Mesendoderm (in vitro differentiated cells): Measurements from ENCODE around the gene COA1.

Experiments used
- DNase-seq: peaks from one replicate; pipeline ENCODE4 v3.0.0; 2013
- H2AK5ac ChIP-seq: 2 replicates; pipeline ENCODE4 v1.6.1; 2013; ENCODE audit warnings: low read length, inconsistent platforms
- H2BK120ac ChIP-seq: 2 replicates; pipeline ENCODE4 v1.6.1; 2013; ENCODE audit warnings: low read depth, mild to moderate bottlenecking, low read length, moderate library complexity, mixed read lengths
- H2BK15ac ChIP-seq: replicated peaks from 2 replicates; pipeline ENCODE4 v1.6.1; 2013; ENCODE audit warnings: low read depth, mild to moderate bottlenecking, moderate library complexity
- H2BK5ac ChIP-seq: 2 replicates; pipeline ENCODE4 v1.6.1; 2013; ENCODE audit warnings: low read length, inconsistent platforms
- H3K18ac ChIP-seq: 2 replicates; pipeline ENCODE4 v1.6.1; 2013; ENCODE audit warnings: mild to moderate bottlenecking, low read length, mixed read lengths
- H3K23ac ChIP-seq: one replicate; pipeline ENCODE4 v1.6.1; 2013; ENCODE audit warnings: low read length
- H3K27ac ChIP-seq: 2 replicates; pipeline ENCODE4 v1.5.1; 2013; ENCODE audit warnings: low read depth, mild to moderate bottlenecking, inconsistent platforms, low read length, moderate library complexity
- H3K27me3 ChIP-seq: 2 replicates; pipeline ENCODE4 v1.6.1; 2013; ENCODE audit warnings: low read length, control low read depth, mild to moderate bottlenecking, inconsistent platforms; ENCODE audit not compliant: insufficient read depth, poor library complexity
- H3K36me3 ChIP-seq: 2 replicates; pipeline ENCODE4 v1.6.1; 2013; ENCODE audit warnings: low read length, inconsistent platforms; ENCODE audit not compliant: control insufficient read depth, insufficient read depth
- H3K4ac ChIP-seq: one replicate; pipeline ENCODE4 v1.6.1; 2013; ENCODE audit warnings: low read depth, mild to moderate bottlenecking, low read length, moderate library complexity
- H3K4me1 ChIP-seq: 2 replicates; pipeline ENCODE4 v1.6.1; 2013; ENCODE audit warnings: low read depth, low read length, inconsistent platforms; ENCODE audit not compliant: control insufficient read depth
- H3K4me2 ChIP-seq: 2 replicates; pipeline ENCODE4 v1.6.1; 2013; ENCODE audit warnings: low read length
- H3K4me3 ChIP-seq: 2 replicates; pipeline ENCODE4 v1.5.1; 2013; ENCODE audit warnings: mild to moderate bottlenecking, low read length
- H3K56ac ChIP-seq: one replicate; pipeline ENCODE4 v1.6.1; 2013; ENCODE audit warnings: low read length
- H3K79me1 ChIP-seq: 2 replicates; pipeline ENCODE4 v1.6.1; 2013; ENCODE audit warnings: low read length, inconsistent platforms
- H3K79me2 ChIP-seq: 2 replicates; pipeline ENCODE4 v1.6.1; 2013; ENCODE audit warnings: mild to moderate bottlenecking, low read length; ENCODE audit not compliant: control insufficient read depth, insufficient read depth
- H3K9ac ChIP-seq: 2 replicates; pipeline ENCODE4 v1.6.1; 2013; ENCODE audit warnings: low read length, inconsistent platforms
- H4K5ac ChIP-seq: one replicate; pipeline ENCODE4 v1.6.1; 2013; ENCODE audit warnings: low read length
- H4K8ac ChIP-seq: one replicate; pipeline ENCODE4 v1.6.1; 2013; ENCODE audit warnings: low read depth, mild to moderate bottlenecking, control low read depth, low read length, moderate library complexity
- WGBS: extraction: QIAGEN DNeasy Blood & Tissue Kit; methylation state at CpG from one replicate; pipeline ENCODE4 v1.1.7; 2013; ENCODE audit warnings: low lambda C conversion rate, missing lambda C conversion rate; ENCODE audit not compliant: insufficient coverage; ENCODE audit errors: extremely low coverage; 5-methylcytosine and 5-hydroxymethylcytosine counted together

The COA1 gene

DNA sequence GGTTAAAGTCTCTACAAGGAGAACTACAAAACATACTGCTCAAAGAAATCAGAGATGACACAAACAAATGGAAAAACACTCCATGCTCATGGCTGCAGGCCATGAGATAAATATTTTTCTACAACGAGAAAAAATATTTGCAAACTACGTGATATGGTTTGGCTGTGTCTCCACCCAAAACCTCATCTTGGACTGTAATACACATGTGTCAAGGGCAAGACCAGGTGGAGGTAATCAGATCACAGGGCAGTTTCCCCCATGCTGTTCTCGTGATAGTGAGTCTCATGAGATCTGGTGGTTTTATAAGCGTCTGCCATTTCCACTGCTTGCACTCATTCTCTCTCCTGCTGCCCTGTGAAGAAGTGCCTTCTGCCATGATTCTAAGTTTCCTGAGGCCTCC lies 57.8 kb downstream of the COA1 start:
- H3K79me1 ChIP-seq = peaks cover 8% of the 10 kb centered on the region
- H3K23ac ChIP-seq = no peak overlapping the region
- no CpG with 5 or more reads among the region's 4 CpGs for WGBS

GRCh38 chr7:43669286-43670081 lies 59.8 kb downstream of the COA1 start:
- Histone ChIP-seq H4K5ac (no peak overlapping the region), H3K4ac (no peak overlapping the region), H3K79me2 (peaks cover 37% of the 10 kb centered on the region), H3K4me1 (no peaks in the 10 kb centered on the region), H2BK15ac (no peak overlapping the region), H2BK5ac (no peak overlapping the region), H3K79me1 (peaks cover 10% of the 10 kb centered on the region), H3K36me3 (no peaks in the 10 kb centered on the region), H2BK120ac (no peak overlapping the region), H3K4me3 (no peak overlapping the region), H3K4me2 (no peak overlapping the region), H3K56ac (no peak overlapping the region), H3K23ac (no peak overlapping the region), H3K9ac (no peak overlapping the region), H3K27me3 (no peaks in the 10 kb centered on the region), H4K8ac (no peak overlapping the region), H3K27ac (no peak overlapping the region), H3K18ac (no peak overlapping the region), H2AK5ac (no peak overlapping the region)
- no CpG with 5 or more reads among the region's 15 CpGs for WGBS
- peak; percentile 85 for DNase-seq

More for the DNA sequence above, 57.8 kb downstream of the COA1 start:
- Histone ChIP-seq H3K27me3 (no peaks in the 10 kb centered on the region), H2BK15ac (no peak overlapping the region), H3K4me3 (no peak overlapping the region), H2AK5ac (no peak overlapping the region), H3K56ac (no peak overlapping the region), H2BK120ac (no peak overlapping the region), H2BK5ac (no peak overlapping the region), H4K8ac (no peak overlapping the region), H3K36me3 (no peaks in the 10 kb centered on the region), H3K79me2 (peaks cover 36% of the 10 kb centered on the region), H3K9ac (no peak overlapping the region), H3K4me2 (no peak overlapping the region), H4K5ac (no peak overlapping the region), H3K27ac (no peak overlapping the region), H3K4ac (no peak overlapping the region), H3K18ac (no peak overlapping the region), H3K4me1 (no peaks in the 10 kb centered on the region)
- DNase-seq = no peak

GRCh38 chr7:43668035-43668434 lies 61.3 kb downstream of the COA1 start:
- H3K4me2 ChIP-seq = no peak overlapping the region
- no peak overlapping the region for H3K27ac ChIP-seq
- H2AK5ac ChIP-seq = no peak overlapping the region
- H3K4me3 ChIP-seq = no peak overlapping the region
- no peak overlapping the region for H3K9ac ChIP-seq
- no peak overlapping the region for H3K23ac ChIP-seq
- no CpG with 5 or more reads among the region's 1 CpG for WGBS
- no peak overlapping the region for H3K4ac ChIP-seq
- DNase-seq = peak; percentile 47
- H3K4me1 ChIP-seq = no peaks in the 10 kb centered on the region
- H4K5ac ChIP-seq = no peak overlapping the region
- H2BK120ac ChIP-seq = no peak overlapping the region
- no peak overlapping the region for H2BK15ac ChIP-seq
- H4K8ac ChIP-seq = no peak overlapping the region
- no peak overlapping the region for H3K56ac ChIP-seq
- no peaks in the 10 kb centered on the region for H3K27me3 ChIP-seq
- peaks cover 32% of the 10 kb centered on the region for H3K79me2 ChIP-seq
- no peak overlapping the region for H2BK5ac ChIP-seq
- no peak overlapping the region for H3K18ac ChIP-seq
- H3K79me1 ChIP-seq = peaks cover 11% of the 10 kb centered on the region
- no peaks in the 10 kb centered on the region for H3K36me3 ChIP-seq

DNA sequence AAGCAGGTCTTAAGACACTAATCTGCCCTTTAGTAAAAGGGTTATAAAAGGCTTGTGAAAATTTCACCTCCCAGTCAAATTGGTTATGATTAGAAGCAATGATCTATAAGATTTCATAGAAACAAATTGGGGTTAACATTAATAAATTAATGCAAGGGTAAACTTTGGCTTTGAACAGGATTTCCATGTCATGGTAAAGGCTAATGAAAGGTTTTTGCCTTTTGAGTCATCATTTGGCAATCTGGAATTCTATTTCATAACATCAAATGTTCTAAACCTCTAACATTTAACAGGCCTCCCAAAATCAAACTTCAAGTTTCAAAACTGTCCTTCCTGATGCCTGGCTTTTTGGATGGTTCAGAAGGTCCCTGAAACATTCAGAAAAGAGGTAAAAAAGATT lies 62.4 kb downstream of the COA1 start:
- Histone ChIP-seq H3K9ac (no peak overlapping the region), H2BK5ac (no peak overlapping the region), H2AK5ac (no peak overlapping the region), H3K18ac (no peak overlapping the region), H2BK15ac (no peak overlapping the region), H3K4ac (no peak overlapping the region), H3K79me2 (peaks cover 25% of the 10 kb centered on the region), H3K27ac (no peak overlapping the region), H4K8ac (no peak overlapping the region), H2BK120ac (no peak overlapping the region), H3K79me1 (peaks cover 11% of the 10 kb centered on the region), H3K4me3 (no peak overlapping the region), H3K36me3 (no peaks in the 10 kb centered on the region), H4K5ac (no peak overlapping the region), H3K4me2 (no peak overlapping the region), H3K23ac (no peak overlapping the region), H3K56ac (no peak overlapping the region), H3K4me1 (no peaks in the 10 kb centered on the region), H3K27me3 (no peaks in the 10 kb centered on the region)
- DNase-seq = no peak

GRCh38 chr7:43664681-43665080 lies 64.6 kb downstream of the COA1 start:
- no CpG with 5 or more reads among the region's 1 CpG for WGBS
- peaks cover 3% of the 10 kb centered on the region for H3K4me1 ChIP-seq
- H3K27ac ChIP-seq = no peak overlapping the region
- H3K4me2 ChIP-seq = no peak overlapping the region
- H3K4me3 ChIP-seq = no peak overlapping the region
- no peak overlapping the region for H3K4ac ChIP-seq
- H3K9ac ChIP-seq = no peak overlapping the region
- H3K36me3 ChIP-seq = no peaks in the 10 kb centered on the region
- no peak overlapping the region for H3K56ac ChIP-seq
- H2BK5ac ChIP-seq = no peak overlapping the region
- H4K8ac ChIP-seq = no peak overlapping the region
- no peak overlapping the region for H3K23ac ChIP-seq
- no peak overlapping the region for H2AK5ac ChIP-seq
- H2BK15ac ChIP-seq = no peak overlapping the region
- no peak overlapping the region for H3K18ac ChIP-seq
- no peak overlapping the region for H4K5ac ChIP-seq
- no peak for DNase-seq
- no peaks in the 10 kb centered on the region for H3K27me3 ChIP-seq
- H2BK120ac ChIP-seq = no peak overlapping the region
- peaks cover 20% of the 10 kb centered on the region for H3K79me2 ChIP-seq
- peaks cover 11% of the 10 kb centered on the region for H3K79me1 ChIP-seq

DNA sequence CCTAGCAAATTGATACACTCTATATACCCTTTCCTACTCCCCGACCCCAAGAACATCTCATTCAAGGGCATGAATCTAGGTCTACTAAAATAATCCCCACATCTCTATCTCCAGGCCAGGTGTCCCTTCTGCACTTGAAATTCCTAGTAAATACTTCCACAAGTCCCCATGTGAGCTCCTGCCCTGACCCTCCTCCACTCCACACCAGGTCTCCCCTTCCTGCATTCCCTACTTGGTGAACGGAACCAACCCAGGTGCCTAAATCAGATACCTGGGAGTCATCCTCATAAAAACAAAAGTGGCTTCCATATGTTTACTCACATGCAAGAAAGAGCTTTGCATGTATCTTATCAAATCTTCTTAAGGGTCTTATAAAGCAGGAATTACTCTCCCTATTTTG lies 69.2 kb downstream of the COA1 start:
- Histone ChIP-seq H3K4me2 (no peak overlapping the region), H2BK15ac (no peak overlapping the region), H4K8ac (no peak overlapping the region), H2BK120ac (no peak overlapping the region), H2BK5ac (no peak overlapping the region), H3K79me1 (peaks cover 12% of the 10 kb centered on the region), H3K27ac (no peak overlapping the region), H3K27me3 (no peaks in the 10 kb centered on the region), H2AK5ac (no peak overlapping the region), H3K56ac (no peak overlapping the region), H3K18ac (no peak overlapping the region), H4K5ac (no peak overlapping the region), H3K4me1 (peaks cover 5% of the 10 kb centered on the region), H3K4ac (no peak overlapping the region), H3K79me2 (peaks cover 13% of the 10 kb centered on the region), H3K9ac (no peak overlapping the region), H3K36me3 (no peaks in the 10 kb centered on the region), H3K4me3 (no peak overlapping the region), H3K23ac (no peak overlapping the region)
- DNase-seq = peak; percentile 33
- WGBS = no CpG with 5 or more reads among the region's 2 CpGs
